ENCODE results near the gene CACUL1.

Gene CACUL1

GRCh38 chr10:118694848-118695247 is 59.9 kb downstream of the CACUL1 start:
- TF ChIP-seq, protein P1, sequence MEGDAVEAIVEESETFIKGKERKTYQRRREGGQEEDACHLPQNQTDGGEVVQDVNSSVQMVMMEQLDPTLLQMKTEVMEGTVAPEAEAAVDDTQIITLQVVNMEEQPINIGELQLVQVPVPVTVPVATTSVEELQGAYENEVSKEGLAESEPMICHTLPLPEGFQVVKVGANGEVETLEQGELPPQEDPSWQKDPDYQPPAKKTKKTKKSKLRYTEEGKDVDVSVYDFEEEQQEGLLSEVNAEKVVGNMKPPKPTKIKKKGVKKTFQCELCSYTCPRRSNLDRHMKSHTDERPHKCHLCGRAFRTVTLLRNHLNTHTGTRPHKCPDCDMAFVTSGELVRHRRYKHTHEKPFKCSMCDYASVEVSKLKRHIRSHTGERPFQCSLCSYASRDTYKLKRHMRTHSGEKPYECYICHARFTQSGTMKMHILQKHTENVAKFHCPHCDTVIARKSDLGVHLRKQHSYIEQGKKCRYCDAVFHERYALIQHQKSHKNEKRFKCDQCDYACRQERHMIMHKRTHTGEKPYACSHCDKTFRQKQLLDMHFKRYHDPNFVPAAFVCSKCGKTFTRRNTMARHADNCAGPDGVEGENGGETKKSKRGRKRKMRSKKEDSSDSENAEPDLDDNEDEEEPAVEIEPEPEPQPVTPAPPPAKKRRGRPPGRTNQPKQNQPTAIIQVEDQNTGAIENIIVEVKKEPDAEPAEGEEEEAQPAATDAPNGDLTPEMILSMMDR (conservative IDR thresholded peaks at IDR 0.05): no peak
- no peak overlapping the region for H3K27ac ChIP-seq

DNA sequence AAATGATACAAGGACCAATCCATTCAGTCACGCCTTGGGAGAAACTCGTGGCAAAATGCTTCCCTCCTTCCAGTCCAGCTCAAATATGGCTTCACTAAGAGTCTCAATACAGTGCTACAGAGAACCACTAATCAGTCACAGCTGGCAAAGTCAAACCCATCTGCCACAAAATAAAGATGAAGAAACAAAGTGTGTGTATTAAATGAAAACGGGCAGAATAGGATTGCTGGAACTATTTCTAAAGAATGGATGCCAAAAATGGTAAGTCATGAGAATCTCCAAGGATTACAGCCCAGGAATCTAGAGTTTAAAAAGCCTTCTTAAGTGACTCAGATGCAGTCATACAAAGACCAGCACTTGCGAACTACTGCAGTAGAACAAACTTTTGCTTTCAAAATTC is 61.9 kb downstream of the CACUL1 start:
- TF ChIP-seq, protein P1 (conservative IDR thresholded peaks at IDR 0.05): no peak
- H3K27ac ChIP-seq: no peak overlapping the region

GRCh38 chr10:118689070-118689858 is 65.5 kb downstream of the CACUL1 start:
- H3K27ac ChIP-seq: no peak overlapping the region
- TF ChIP-seq, protein P1 (conservative IDR thresholded peaks at IDR 0.05): no peak

DNA sequence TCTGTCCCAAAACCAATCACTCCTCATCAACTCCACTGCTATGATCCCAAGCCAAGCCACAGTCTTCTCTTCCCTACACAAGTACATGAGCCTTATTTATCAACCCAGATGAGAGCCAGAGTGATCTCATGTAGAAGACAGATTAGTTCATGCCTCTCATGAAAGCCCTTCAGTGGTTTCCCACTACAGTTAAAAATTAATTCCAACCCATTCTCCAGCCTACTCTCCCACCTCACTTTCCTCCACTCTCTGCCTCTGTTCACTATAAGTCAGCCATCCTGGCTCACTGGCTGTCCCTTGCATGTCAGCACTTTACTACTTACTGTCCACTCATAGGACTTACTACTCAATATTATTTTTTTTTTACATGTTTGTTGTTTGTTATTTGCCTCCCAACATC is 67.3 kb downstream of the CACUL1 start:
- H3K27ac ChIP-seq: no peak overlapping the region
- TF ChIP-seq, protein P1 (conservative IDR thresholded peaks at IDR 0.05): no peak

DNA sequence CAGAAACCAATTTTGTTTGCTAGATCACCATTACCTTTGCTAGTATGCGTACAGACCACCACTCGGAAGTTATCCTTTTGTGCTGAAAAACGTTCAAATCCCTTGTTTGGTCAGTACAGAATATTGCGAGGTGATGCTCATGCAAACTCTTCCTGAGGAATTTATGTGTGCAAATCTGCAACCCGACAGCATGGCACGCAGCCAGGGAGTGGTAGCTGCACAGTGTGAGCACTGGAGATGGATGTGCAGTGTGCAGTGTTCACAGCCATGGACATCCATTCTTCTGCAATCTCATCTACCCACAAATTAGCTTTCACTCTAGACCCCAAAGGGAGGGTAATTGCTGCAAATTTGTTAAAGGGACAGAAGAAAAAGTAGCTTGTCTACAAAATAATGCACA is 72.2 kb downstream of the CACUL1 start:
- H3K27ac ChIP-seq: no peak overlapping the region
- TF ChIP-seq, protein P1 (conservative IDR thresholded peaks at IDR 0.05): no peak

DNA sequence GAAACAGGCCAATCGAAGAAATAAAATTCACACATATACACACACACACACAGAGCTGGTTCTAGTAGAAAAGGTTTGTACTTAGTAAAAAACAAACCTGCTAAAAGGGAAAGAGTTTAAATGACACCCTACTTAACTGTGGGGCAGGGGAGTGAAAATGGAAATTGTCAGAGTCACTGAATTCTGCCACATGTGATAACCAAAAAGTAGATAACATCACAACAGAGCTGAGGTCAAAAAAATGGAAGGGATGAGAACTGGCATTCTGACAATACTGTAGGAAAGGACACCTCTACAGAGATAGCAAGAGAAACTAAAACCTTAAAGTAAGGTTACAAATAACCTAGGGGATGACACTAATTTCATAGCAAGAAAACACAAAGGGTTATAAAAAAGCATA is 74.6 kb downstream of the CACUL1 start:
- H3K27ac ChIP-seq: no peak overlapping the region
- TF ChIP-seq, protein P1 (conservative IDR thresholded peaks at IDR 0.05): no peak

GRCh38 chr10:118674226-118674919 is 80.4 kb downstream of the CACUL1 start:
- H3K27ac ChIP-seq: no peak overlapping the region
- TF ChIP-seq, protein P1 (conservative IDR thresholded peaks at IDR 0.05): no peak

Measured in VCaP (cell line).